CD4-positive, alpha-beta T cell treated with Interleukin-10 for 1 hour (primary cell): ENCODE measurements around the gene UBXN4.
A peak's percentile ranks its signal among the peaks of the same experiment; 100 is the strongest.
"Not testable (repeated sequence)": the region's sequence is repeated elsewhere in the genome, so short reads cannot be mapped to it uniquely, and the experiment has no call there.

Experiments
- DNase-seq: peaks from one replicate; pipeline ENCODE4 v3.0.0-alpha.2; 2020

The UBXN4 gene

GRCh38 chr2:135773319-135773718 is 31.7 kb downstream of the UBXN4 start:
- DNase-seq: no peak

- no peak for DNase-seq
Measured at GRCh38 chr2:135773917-135774316, 32.3 kb downstream of the UBXN4 start.

DNA sequence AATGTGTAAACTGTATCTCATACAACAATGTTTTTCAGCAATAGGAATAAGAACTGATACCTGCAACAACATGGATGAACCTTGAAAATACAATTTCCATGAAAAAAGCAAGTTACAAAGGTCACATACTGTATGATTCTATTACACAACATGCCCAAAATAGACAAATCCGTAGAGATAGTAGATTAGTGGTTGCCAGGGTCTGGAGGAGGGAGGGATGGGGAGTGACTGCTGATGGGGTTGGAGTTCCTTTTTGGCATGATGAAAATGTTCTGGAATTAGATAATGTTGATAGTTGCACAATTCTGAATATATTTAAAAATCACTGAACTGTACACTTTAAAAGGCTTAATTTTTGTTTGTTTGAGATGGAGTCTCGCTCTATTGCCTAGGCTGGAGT is 33.8 kb downstream of the UBXN4 start:
- no peak for DNase-seq

GRCh38 chr2:135776367-135776766 is 34.7 kb downstream of the UBXN4 start:
- DNase-seq: no peak

DNA sequence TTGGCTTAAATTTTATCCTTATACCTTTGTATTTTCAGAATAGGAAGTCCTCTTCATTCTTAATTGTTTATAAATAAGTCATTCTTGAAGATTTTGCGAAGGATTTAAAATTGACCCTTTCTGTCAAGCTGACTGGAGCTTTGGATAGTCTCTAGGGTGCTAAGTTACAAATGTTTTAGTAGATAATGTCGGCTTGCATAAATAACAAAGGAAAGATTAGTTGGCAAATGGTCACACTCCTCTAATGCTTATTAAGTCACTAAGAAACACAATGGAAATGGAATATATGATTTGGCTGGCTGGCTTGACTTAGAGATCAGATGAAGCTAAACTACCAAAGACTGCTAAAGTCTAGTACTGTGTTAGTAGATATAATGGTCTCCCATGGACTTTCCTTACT is 40.6 kb downstream of the UBXN4 start:
- DNase-seq: no peak

DNA sequence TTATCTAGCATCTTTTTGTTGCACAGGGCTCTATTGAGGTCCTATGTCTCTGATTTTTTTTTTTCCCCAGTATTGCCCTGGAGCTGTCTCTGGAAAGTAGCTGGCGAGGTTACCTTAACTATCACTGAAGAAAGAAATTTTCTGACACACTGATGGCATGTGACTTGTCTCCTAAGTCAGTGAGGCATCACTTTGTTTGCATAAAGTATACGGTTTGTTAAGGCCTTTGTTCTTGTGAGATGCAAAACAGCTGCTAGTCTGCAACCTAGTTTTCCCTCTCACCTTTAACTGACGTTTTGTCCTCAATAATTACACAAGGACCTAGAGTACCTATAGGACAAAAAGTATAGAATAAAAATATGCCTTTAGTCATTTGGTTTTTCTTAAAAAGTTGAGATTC is 41.8 kb downstream of the UBXN4 start:
- no peak for DNase-seq

DNA sequence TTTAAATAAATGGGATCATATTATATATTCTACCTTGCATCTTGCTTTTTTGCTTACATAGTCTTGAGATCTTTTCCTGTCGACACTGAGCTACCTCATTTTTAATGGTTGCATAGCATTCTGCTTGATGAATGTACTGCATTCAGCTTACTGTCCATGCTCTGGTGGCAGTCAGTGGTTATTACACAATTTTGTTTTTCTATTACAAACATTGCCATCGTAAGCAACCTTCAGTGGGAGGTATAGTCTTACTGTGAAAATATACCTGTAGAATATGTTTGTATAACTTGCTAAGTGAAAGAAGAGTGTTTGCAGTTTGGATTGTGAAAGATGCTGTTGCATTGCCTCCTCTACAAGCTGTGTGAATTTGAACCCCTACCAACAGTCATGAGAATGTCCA is 43.4 kb downstream of the UBXN4 start:
- DNase-seq: no peak

DNA sequence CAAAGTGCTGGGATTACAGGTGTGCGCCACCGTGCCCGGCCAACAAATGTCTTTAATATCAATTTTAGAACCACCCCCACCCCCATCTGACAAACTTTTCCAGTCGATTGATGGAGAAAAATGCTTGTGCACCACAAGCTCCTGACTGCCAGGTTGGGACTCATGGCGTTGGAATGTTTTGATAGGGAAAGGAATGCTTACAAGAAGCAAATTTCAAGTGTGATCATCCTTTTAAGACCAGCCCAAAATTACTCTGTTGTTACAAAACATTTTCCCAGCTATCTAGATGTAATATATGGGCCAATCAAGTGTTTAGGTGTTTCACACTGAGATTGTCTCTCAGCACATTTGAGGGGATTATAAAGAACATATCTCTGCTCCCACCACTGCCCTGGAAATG is 45.2 kb downstream of the UBXN4 start:
- no peak for DNase-seq

DNA sequence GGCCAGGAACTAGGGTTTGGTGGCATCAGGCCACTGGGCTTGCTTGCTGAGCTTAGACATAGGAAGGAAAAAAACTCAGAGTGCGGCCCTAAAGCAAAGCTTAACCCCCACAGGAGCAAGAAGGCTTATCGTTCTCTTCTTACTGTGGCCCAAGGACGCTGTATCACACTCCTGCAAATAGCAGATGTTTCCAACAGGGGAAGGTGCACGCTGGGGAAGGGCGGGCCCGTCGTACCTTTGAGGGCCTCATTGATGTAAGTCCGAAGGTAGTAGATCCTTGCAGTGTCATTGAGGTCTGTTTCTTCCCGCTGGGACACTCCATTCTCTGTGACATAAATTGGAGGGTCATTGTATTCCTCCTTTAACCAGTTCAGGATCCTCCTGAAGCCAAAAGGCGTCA is 48.8 kb downstream of the UBXN4 start:
- no peak for DNase-seq

DNA sequence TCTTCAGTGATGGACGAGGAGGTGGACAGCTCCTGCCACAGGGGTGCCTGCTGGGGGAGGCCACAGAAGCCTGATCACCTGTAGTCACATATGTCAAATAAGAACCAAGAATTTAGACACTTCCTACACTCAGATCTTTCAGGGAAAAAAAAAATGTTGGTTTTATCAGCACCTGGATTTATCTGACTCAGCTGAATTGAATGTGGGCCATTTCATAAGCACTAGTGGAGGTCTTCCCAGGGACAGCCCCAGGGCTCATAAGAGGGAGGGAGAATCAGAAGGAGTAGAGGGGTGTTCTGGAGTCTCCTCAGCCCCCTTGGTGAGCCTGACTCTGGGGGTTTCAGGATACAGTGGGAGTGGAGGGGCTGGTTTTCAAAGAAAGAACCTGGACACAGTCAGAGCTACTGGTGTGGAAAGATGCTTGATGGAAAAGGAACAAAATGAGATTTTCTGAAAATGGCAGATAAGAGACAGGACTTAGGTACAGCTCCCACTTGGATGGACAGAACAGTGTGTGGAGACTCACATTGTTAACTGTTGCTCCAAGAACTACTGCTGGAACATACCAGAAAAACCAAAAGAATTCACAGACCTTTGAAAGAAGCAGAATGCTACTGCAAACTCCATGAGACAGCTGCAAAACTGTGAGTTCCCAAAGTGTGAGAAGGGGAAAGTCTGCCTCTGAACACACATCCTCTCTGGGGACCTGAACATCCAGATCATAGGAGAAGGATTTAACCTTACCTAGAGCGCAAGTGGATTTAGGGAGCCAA is 49.9 kb downstream of the UBXN4 start:
- DNase-seq: no peak

DNA sequence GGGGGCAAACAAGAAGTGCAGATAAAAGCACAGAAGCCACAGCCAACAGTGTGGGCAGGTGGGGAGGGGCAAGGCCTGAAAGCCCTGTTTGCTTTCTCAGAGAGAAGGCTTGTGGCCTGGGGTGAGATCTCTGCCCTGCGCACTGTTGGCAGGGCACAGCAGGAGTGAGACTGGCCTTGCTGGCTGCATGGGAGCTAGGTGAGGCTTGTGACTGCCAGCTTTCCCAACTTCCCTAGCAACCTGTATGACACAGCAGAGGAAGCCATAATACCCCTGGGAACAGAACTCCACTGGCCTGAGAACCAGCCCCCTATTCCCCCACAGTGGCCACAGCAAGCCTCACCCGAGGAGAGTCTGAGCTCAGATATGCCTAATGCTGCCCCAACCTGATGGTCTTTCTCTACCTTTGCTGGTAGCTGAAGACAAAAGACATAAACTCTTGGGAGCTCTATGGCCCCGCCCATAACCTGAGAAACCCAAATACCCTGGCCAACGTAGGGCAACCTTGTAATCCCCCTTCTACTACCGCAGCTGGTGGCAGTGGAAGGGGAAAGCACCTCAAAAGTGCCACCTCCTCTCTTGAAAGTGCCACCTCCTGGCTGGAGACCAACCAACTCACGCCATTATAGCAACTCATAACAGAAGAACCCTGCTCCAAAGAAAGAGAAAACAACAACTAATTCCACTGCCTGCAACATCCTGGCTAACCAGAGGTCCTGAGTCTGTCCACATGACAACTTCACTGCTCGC is 50.9 kb downstream of the UBXN4 start:
- peak; percentile 7 for DNase-seq

GRCh38 chr2:135795641-135796040 is 54.0 kb downstream of the UBXN4 start:
- DNase-seq: not testable (repeated sequence)

- DNase-seq: no peak
Measured at GRCh38 chr2:135796606-135797005, 55.0 kb downstream of the UBXN4 start.

- peak; percentile 74 for DNase-seq
Measured at GRCh38 chr2:135797497-135798274, 56.0 kb downstream of the UBXN4 start.

GRCh38 chr2:135798275-135798705 is 56.6 kb downstream of the UBXN4 start:
- no peak for DNase-seq

GRCh38 chr2:135798762-135799161 is 57.1 kb downstream of the UBXN4 start:
- DNase-seq: no peak

- DNase-seq: no peak
Measured at GRCh38 chr2:135799738-135800137, 58.1 kb downstream of the UBXN4 start.

GRCh38 chr2:135800513-135801460 is 59.1 kb downstream of the UBXN4 start:
- DNase-seq: no peak

GRCh38 chr2:135802350-135802749 is 60.7 kb downstream of the UBXN4 start:
- DNase-seq: no peak

DNA sequence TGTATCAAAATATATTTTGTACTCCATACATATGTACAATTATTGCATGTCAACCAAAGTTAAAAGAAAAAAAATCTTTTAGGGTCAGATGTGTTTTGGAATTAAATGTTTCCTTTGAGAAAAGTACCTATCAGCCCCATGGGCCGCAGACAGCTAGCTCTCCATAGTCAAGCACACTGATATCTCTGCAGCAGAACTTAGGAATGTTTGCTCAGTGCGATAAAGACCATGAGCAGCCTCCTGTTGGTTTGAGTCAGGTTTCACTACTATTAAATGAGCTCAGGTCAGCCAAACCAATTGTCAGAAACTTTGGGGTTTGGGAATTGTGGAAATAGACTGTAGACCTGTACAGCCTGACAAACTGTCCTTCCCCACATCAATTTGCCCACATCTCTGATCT is 61.6 kb downstream of the UBXN4 start:
- no peak for DNase-seq

GRCh38 chr2:135807874-135808273 is 66.2 kb downstream of the UBXN4 start:
- not testable (repeated sequence) for DNase-seq

DNA sequence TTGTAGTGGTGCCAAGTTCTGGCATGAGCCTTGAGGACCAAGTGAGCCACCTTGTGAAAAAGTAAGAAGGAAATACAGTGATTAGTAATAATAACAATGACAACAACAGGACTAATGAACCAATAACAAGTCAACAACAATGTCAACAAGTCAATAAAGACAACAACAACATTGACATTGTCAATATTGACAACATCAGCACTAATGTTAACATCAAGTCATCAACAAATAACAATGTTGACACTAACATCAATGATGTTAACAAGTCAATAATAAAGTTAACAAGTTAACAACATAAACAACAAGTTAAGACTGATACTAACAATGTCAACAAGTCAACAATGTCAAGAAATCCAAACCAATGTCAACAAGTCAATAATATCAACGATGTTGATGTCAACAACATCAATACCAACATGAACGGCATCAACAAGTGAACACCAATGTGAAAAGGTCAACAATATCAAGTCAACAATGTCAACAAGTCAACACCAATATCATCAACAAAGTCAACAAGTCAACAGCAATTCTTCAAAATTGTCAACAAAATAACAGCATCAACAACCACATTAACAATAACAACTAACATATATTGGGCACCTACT is 71.4 kb downstream of the UBXN4 start:
- no peak for DNase-seq
